ENCODE measurements around the gene TCF7. TPM values are rescaled to one million over a fixed set of nuclear protein-coding genes. Genes with fewer than 3 reads are reported as not detected.

The TCF7 gene
- 7.0 TPM for total RNA-seq
- long read RNA-seq, partial matches to known transcripts: 2 of 41 reads
- long read RNA-seq, other reads (novel, unspliced or antisense): 35 of 41 reads

DNA sequence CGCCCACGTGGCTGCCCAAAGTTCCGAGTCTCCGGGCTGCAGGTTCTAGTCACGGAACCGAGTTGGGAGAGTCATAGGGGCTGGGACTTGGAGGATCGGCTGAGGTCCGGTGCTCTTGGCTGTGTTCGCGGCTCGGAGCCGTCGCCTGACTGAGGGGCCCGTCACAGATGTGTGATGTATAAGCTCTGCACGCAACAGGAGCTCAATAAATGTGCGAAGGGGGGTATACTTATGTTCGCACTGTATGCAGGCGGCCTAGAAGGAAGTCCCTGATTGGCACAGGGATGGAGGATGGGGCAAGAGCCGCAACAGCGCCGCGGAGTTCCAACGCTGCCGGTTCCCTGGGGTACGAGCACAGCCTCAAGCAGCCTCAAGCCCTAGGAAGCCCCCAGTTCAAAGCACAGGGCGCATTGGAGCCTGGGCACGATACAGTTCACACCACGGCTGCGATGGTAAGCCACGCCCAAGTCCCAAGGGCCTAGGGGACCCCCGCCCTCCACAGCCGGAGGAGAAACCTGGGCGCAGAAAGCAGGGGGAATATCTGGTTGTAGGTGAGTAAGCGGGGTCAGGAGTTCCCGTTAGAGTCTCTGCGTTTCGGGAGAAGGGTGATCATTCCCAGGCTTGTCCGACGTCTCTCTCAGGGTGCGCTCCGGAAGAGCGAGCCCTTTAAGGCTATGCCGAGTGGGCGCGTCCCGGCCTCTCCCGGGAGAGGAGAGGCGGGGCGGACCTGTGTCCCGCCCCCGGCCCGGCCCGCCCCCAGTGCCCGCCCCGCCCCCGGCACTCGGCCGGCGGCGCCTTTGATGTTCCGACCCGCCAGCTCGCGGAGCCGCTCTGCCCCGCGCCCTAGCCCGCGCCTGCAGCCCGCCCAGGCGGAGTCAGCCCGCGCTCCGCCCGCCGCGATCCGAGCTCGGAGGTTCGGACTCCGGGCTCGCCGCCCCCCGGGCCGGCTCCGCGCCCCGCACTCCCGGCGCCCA is at the start of gene TCF7:
Gene TCF7 (plus strand): TSS at position 780 of the 974 bp plus-strand sequence. CDS start 226 bp downstream, outside the sequence.
- intact Hi-C loops (cut with DNase I): no loop called here
- no peaks in the 10 kb centered on the region for H3K9me3 ChIP-seq
- H3K27me3 ChIP-seq: peaks cover 12% of the 10 kb centered on the region
- H3K4me3 ChIP-seq: peak within 1 kb of the TSS; percentile 58
- ATAC-seq (peak; percentile 95), DNase-seq (peak; percentile 88)
- H3K4me1 ChIP-seq: peaks cover 17% of the 10 kb centered on the region
- TF ChIP-seq, protein P1, sequence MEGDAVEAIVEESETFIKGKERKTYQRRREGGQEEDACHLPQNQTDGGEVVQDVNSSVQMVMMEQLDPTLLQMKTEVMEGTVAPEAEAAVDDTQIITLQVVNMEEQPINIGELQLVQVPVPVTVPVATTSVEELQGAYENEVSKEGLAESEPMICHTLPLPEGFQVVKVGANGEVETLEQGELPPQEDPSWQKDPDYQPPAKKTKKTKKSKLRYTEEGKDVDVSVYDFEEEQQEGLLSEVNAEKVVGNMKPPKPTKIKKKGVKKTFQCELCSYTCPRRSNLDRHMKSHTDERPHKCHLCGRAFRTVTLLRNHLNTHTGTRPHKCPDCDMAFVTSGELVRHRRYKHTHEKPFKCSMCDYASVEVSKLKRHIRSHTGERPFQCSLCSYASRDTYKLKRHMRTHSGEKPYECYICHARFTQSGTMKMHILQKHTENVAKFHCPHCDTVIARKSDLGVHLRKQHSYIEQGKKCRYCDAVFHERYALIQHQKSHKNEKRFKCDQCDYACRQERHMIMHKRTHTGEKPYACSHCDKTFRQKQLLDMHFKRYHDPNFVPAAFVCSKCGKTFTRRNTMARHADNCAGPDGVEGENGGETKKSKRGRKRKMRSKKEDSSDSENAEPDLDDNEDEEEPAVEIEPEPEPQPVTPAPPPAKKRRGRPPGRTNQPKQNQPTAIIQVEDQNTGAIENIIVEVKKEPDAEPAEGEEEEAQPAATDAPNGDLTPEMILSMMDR (IDR thresholded peaks at IDR 0.05): no peak
- H3K27ac ChIP-seq: no peak within 1 kb of the TSS
- H3K36me3 ChIP-seq: no peaks in the 10 kb centered on the region

DNA sequence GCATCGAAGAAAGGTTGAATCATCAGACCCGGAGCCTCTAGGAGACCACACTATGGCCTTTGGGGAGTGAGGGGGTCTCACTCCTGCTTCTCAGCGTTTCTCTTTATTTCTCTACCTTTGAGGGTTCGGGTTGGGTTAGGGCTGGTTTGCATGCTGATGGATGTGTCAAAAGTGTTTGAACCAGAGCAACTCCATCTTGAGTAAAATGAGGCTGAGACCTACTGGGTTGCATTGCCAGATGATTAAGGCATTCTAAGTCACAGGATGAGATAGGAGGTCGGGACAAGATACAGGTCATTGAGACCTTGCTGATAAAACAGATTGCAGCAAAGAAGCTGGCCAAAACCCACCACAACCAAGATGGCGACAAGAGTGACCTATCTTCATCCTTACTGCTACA is 44.9 kb upstream of the TCF7 start:
- peaks cover 9% of the 10 kb centered on the region for H3K4me1 ChIP-seq
- no peak overlapping the region for H3K4me3 ChIP-seq
- H3K27ac ChIP-seq: no peak overlapping the region
- no peaks in the 10 kb centered on the region for H3K9me3 ChIP-seq
- DNase-seq (no peak), ATAC-seq (no peak)
- TF ChIP-seq, protein P1 (IDR thresholded peaks at IDR 0.05): no peak
- H3K27me3 ChIP-seq: peaks cover 29% of the 10 kb centered on the region
- intact Hi-C loops (cut with DNase I): no loop called here
- no peaks in the 10 kb centered on the region for H3K36me3 ChIP-seq

DNA sequence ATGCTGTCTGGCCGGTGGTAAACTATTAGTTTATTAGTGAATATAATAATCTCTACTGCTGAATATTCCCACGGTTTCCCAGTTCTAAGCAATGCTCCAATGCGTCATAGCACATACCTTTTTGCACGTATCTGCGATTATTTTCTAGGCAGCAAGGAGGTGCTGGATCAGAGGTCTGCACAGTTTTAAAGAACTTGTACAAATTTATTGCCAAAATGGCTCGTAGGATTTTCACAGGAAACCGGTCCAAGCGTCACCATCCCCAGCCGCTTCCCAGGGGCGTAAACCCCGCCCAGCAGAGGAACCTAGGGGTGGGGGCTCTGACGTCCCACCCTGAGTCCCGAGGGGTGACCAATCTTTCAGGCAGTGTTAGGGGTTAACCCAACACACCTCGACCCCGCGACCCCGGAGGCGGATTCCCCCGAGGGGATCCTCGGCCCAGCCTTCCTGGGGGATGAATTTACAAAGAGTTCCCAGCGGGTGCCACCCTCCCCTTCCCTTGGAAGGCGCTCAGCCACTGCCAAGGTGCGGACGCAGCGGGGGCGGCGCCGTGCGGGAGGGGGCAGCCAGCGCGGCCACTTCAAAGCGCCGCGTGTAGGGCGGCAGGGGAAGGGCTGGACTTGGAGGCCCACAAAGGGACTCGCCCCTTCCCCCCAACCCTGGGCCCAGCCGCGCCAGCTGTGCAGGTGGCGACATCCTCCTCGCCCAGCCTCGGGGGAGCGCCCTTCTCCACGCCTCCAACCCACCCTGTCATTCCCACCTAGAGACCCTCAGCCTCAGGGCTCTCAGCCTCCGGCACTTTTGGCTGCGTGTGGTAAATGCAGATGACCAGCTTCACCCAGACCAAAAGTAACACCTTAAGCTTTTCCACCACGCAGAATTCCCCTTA is 43.5 kb upstream of the TCF7 start:
- no peak overlapping the region for H3K27ac ChIP-seq
- H3K4me3 ChIP-seq: peak overlapping the region; percentile 39
- no peaks in the 10 kb centered on the region for H3K36me3 ChIP-seq
- intact Hi-C loops (cut with DNase I): no loop called here
- peaks cover 29% of the 10 kb centered on the region for H3K27me3 ChIP-seq
- DNase-seq (no peak), ATAC-seq (peak; percentile 58)
- peaks cover 9% of the 10 kb centered on the region for H3K4me1 ChIP-seq
- TF ChIP-seq, protein P1 (IDR thresholded peaks at IDR 0.05): no peak
- H3K9me3 ChIP-seq: no peaks in the 10 kb centered on the region

DNA sequence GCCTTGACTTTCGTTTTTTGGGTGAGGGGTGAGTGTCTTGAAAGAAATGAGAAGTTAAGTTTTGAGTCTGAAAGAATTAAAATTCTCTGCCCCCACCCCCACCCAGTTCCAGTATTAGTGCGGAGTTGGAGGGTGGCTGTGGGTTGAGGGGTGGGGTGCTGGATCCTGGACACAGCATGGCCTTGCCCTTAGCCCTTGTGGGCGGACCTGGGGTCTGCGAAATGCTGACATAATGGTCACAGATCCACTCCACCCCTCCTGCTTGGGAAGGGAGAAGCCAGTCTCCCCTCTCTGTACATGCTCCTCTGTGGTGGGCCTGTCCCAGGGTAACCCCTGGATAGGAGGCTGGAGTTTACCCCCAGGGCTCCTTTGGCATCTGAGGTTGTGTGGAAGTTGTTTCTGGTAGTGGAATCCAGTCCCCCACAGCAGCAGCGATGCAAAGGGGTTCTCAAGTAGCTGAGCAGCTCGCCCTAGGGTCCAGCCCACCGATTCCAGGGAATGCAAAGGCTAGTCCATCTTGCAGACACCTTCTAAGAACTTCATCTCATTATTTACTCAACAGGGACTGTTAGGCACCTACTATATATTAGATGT is 42.8 kb upstream of the TCF7 start:
- Histone ChIP-seq H3K4me1 (peaks cover 9% of the 10 kb centered on the region), H3K4me3 (peak overlapping the region; percentile 39), H3K36me3 (no peaks in the 10 kb centered on the region), H3K9me3 (no peaks in the 10 kb centered on the region), H3K27ac (no peak overlapping the region), H3K27me3 (peaks cover 29% of the 10 kb centered on the region)
- intact Hi-C loops (cut with DNase I): no loop called here
- no peak for DNase-seq
- ATAC-seq: peak; percentile 12
- TF ChIP-seq, protein P1 (IDR thresholded peaks at IDR 0.05): no peak

Measured in upper lobe of right lung (tissue), 1 donor.